HG02678 (cell line): ENCODE results near the gene APAF1.
"Not testable (repeated sequence)": the region's sequence is repeated elsewhere in the genome, so short reads cannot be mapped to it uniquely, and the experiment has no call there.

Experiments used
- ATAC-seq: cut with Tn5 transposase; IDR thresholded peaks from one replicate; pipeline ENCODE4 v1.9.1; 2021; ENCODE audit warnings: mild to moderate bottlenecking, moderate library complexity; ENCODE audit not compliant: unreplicated experiment

APAF1 gene

DNA sequence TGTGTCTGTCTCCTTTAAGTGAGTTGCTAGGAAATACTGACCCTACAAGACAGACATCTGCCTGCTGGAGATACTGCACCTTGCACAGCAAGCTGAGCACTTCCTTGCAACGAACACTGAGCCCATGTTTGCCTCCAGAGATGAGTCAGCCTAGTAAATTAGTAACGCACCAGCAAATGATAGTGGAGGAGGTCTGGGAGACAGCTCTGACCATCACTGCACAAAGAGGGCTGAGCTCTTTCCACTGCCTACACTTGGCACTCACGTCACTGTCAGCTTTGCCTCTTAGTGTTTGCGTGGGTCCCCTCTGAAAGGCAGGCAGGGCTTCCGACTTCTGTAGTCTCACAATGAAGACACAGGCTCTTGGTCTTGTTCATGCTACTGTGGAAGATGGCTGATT, 109.0 kb downstream of the APAF1 start:
- ATAC-seq = peak; percentile 99

GRCh38 chr12:98755855-98756254, 110.8 kb downstream of the APAF1 start:
- not testable (repeated sequence) for ATAC-seq

DNA sequence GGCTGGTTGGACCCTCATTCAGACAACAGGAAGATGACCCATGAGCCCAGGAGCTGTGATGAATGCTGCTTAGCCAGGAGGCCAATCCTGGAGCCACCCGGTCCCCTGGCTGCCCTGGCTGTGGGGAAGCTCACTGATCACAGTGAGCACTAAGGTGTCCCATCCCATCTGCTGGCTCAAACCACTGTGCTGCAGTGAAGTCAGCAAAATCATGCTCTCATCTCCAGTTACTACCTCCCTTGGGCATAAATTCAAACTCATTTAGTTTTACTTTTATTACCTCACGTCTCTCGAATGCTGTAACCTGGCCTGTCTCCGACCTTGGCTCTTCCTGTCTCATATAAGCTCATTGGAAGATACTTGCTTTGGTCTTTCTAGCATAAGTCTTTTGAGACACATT, 112.4 kb downstream of the APAF1 start:
- ATAC-seq = no peak

DNA sequence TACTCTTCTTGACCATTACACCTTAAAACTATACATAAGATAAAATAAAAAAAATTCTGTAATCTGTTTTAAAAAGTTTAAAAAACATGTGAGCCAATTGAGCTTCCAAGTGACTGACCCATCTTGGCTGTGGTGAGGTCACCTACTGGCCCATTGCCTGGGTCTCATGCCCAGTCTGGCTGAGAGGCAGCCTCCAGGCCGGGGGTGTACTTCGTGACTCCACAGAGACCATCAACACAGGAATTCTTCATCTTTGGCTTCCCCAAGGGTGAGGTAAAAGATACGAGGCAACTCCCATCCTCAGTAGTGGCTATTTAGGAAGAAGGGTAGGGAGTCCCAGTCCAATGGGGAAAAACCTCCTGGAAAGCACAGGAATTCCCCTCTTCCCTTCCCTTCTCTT, 113.2 kb downstream of the APAF1 start:
- ATAC-seq = no peak

DNA sequence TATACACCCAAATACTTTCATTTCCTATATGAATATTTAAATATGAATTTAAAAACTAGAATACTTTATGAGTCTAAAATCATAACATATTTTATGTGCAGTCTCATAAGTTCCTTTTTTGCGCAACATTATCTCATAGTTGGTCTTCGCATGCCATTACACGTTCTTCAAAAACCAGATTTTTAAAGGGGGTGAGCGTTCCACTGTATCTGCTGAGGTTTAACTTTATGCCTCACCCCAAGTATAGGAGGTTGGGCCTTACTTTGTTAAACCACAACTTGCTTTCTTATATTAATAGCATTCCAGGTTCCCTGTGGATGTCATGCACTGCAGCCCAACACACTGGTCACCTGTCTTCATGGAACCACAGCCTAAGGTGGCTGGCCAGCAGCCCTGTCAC, 118.6 kb downstream of the APAF1 start:
- no peak for ATAC-seq

DNA sequence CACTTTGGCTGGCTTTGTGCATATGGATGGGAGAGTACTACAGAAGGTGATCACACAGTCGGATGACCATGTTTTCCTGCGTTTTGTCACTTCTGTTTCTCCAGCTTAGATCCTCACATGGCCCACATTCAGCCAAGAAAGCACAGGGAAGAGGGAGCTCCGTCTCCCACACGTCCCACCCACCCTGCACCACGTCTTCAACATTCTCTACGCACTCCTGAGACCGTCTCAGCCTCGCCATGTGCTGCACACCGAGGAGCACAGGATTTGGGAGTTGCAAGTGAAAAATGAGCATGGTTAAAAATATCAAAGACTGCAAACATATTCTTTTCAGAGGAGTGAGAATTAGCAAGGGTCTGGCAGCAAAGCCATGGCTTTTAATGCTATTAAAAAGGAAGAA, 122.2 kb downstream of the APAF1 start:
- ATAC-seq = no peak

- ATAC-seq = no peak
These were observed 124.0 kb downstream of the APAF1 start for GRCh38 chr12:98769068-98769467.

GRCh38 chr12:98770230-98770629, 125.1 kb downstream of the APAF1 start:
- no peak for ATAC-seq

DNA sequence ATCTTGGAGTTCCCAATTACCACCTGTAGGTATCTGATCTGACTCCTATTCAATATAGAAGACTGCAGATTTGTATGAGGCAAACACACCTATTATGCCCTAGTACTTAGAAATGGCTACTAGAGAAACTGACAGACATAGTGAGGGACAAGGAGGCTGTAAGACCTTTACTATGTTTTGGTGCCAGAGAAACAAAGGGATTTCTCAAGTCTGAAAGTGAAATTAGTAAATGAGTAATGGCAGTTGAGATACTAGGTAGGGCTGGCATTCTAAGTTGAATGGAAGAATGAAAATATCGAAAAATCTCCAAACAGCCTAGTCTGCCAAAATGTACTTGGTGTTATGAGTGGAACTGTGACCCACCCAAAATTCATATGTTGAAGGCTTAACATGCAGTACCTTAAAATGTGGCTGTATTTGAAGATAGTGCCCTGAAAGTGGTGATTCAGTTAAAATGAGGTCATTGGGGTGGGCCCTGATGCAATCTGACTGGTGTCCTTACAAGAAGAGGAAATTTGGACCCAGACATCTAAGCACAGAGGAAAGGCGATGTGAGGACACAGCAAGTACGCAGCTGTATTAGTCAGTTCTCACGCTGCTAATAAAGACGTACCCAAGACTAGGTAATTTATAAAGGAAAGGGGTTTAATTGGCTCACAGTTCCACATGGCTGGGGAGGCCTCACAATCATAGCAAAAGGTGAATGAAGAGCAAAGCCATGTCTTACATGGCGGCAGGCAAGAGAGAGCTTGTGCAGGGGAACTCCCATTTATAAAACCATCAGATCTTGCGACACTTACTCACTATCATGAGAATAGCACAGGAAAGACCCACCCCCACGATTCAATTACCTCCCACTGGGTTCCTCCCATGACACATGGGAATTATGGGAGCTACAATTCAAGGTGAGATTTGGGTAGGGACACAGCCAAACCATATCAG, 127.0 kb downstream of the APAF1 start:
- ATAC-seq = no peak

DNA sequence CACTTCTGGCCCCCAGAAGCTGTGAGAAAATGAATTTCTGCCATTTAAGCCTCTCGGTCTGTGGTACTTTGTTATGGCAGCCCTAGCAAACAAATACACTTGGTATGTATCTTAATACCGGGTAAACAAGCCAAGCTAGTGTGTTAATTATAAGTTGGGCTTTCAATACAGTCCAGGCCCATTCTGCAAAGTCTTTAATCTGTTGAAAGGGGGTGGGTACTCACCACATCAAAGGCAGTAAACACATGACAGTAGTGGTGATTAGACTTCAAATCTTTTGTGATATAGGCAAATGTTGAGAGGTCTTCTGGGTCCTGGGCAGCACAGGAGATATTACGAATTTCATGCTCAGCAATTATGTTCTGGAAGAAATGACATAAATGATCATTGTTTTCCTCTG, 127.7 kb downstream of the APAF1 start:
- ATAC-seq = no peak

- no peak for ATAC-seq
These were observed 135.2 kb downstream of the APAF1 start for GRCh38 chr12:98780261-98780660.

- no peak for ATAC-seq
These were observed 138.3 kb downstream of the APAF1 start for GRCh38 chr12:98783420-98783819.
